Glutamatergic neuron (in vitro differentiated cells): Measurements from ENCODE around the gene IGFBP4. TPM values are rescaled to one million over a fixed set of nuclear protein-coding genes. Genes with fewer than 3 reads are reported as not detected.

ENCODE experiments used
- DNase-seq: peaks from one replicate; pipeline ENCODE4 v3.0.0; 2022
- H3K27ac Mint-ChIP-seq: one replicate; pipeline ENCODE4 v1.8.0; 2020; ENCODE audit warnings: mild to moderate bottlenecking, mixed read lengths, inconsistent platforms; ENCODE audit not compliant: unreplicated experiment
- H3K27me3 Mint-ChIP-seq: one replicate; pipeline ENCODE4 v1.8.0; 2020; ENCODE audit warnings: mild to moderate bottlenecking, moderate library complexity, mixed read lengths, inconsistent platforms; ENCODE audit not compliant: unreplicated experiment
- H3K36me3 Mint-ChIP-seq: one replicate; pipeline ENCODE4 v1.8.0; 2020; ENCODE audit warnings: mild to moderate bottlenecking, mixed read lengths, inconsistent platforms; ENCODE audit not compliant: unreplicated experiment
- H3K4me1 Mint-ChIP-seq: one replicate; pipeline ENCODE4 v1.8.0; 2020; ENCODE audit warnings: mild to moderate bottlenecking, low read depth, mixed read lengths, inconsistent platforms; ENCODE audit not compliant: unreplicated experiment
- H3K4me3 Mint-ChIP-seq: one replicate; pipeline ENCODE4 v1.8.0; 2020; ENCODE audit warnings: mild to moderate bottlenecking, mixed read lengths, inconsistent platforms; ENCODE audit not compliant: unreplicated experiment
- H3K9me3 Mint-ChIP-seq: one replicate; pipeline ENCODE4 v1.8.0; 2020; ENCODE audit warnings: mild to moderate bottlenecking, moderate library complexity, mixed read lengths, inconsistent platforms; ENCODE audit not compliant: unreplicated experiment
- total RNA-seq: library from RNA; stranded (reverse); fragmentation: NEBNext Ultra II Directional; extraction: Animal tissue kit (Norgen Biotek cat#: 25700); gene quantifications from one replicate; pipeline ENCODE4 v1.2.1, GENCODE V29; 2021; ENCODE audit not compliant: unreplicated experiment
- TF ChIP-seq, protein P1 (sequence below): fragments of 200-600 bp; sonication (generic); IDR thresholded peaks from one replicate; pipeline ENCODE4 v1.5.0; 2021; ENCODE audit not compliant: partially characterized antibody, unreplicated experiment

The IGFBP4 gene
- total RNA-seq, 1 donor from 2014 or later, result 1.9 TPM

DNA sequence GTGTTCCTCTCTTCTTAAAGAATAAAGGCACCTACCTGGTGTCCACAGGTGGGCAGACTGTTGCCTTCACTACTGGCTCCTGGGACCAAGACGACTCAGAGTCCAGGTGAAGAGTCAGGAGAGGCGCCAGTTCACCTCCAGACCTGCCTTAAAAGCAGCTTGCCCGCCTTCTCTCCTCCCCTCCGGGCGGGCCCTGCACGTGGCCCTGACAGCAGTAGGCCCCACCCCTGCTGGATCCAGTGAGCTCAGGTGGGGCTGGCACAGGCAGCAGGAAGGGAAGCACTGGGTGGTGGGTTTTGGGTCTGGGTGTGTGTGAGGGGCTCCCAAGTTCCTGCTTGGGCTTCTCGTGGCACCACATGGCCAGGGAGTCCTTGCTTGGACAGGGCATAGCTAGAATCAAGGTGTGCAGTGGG lies 58.3 kb downstream of the IGFBP4 start, which contains the start of gene TNS4:
TNS4 (minus strand) TSS at position 125 of the 413 bp plus-strand sequence. CDS start 5,198 bp downstream, outside the sequence.
- no peak within 1 kb of the TSS for H3K27ac Mint-ChIP-seq
- H3K4me1 Mint-ChIP-seq, result no peaks in the 10 kb centered on the region
- H3K36me3 Mint-ChIP-seq, result peaks cover 15% of the 10 kb centered on the region
- DNase-seq, result no peak
- peaks cover 5% of the 10 kb centered on the region for H3K27me3 Mint-ChIP-seq
- H3K4me3 Mint-ChIP-seq, result no peak within 1 kb of the TSS
- TF ChIP-seq, protein P1, sequence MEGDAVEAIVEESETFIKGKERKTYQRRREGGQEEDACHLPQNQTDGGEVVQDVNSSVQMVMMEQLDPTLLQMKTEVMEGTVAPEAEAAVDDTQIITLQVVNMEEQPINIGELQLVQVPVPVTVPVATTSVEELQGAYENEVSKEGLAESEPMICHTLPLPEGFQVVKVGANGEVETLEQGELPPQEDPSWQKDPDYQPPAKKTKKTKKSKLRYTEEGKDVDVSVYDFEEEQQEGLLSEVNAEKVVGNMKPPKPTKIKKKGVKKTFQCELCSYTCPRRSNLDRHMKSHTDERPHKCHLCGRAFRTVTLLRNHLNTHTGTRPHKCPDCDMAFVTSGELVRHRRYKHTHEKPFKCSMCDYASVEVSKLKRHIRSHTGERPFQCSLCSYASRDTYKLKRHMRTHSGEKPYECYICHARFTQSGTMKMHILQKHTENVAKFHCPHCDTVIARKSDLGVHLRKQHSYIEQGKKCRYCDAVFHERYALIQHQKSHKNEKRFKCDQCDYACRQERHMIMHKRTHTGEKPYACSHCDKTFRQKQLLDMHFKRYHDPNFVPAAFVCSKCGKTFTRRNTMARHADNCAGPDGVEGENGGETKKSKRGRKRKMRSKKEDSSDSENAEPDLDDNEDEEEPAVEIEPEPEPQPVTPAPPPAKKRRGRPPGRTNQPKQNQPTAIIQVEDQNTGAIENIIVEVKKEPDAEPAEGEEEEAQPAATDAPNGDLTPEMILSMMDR, result no peak
- H3K9me3 Mint-ChIP-seq, result no peaks in the 10 kb centered on the region

DNA sequence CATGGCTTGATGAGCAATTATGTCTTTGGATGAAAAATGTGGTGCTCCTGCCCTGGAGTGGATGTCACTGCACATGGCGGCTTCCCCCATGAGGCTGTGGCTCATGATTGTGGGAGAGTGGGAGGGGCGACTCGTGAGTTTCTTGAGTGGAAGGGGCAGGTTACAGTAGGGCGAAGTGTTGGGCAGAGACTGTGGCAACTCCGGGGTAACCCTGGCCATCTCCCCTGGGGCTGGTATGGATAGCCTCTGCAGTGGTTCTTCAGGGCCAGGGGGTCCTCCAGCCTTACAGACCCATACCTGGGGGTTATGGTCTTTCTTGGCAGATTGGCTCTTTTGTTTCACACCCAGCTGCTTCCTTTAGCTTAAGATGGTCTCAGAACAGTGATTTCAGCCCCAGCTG lies 59.5 kb downstream of the IGFBP4 start:
- no peaks in the 10 kb centered on the region for H3K9me3 Mint-ChIP-seq

DNA sequence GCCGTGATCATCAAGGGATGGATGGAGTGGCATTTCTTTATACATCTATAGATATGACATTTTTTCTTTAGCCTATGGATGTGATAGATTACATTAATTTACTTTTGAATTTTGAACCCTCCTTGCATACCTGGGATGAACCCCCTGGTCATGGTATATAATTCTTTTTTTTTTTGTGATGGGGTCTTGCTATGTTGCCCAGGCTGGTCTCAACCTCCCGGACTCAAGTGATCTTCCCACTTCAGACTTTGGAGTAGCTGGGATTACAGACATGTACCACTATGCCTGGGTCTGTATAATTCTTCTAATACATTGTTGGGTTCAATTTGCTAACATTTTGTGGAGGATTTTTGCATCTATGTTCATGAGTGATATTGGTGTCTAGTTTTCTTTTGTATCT lies 59.9 kb downstream of the IGFBP4 start:
- Mint-ChIP-seq H3K4me3 (no peak overlapping the region), H3K27ac (no peak overlapping the region), H3K9me3 (no peaks in the 10 kb centered on the region), H3K36me3 (peaks cover 15% of the 10 kb centered on the region), H3K4me1 (no peaks in the 10 kb centered on the region), H3K27me3 (peaks cover 5% of the 10 kb centered on the region)
- no peak for DNase-seq
- TF ChIP-seq, protein P1, result no peak

More for the DNA sequence above, 59.5 kb downstream of the IGFBP4 start:
- Mint-ChIP-seq H3K36me3 (peaks cover 15% of the 10 kb centered on the region), H3K27me3 (peaks cover 5% of the 10 kb centered on the region), H3K4me1 (no peaks in the 10 kb centered on the region), H3K27ac (no peak overlapping the region), H3K4me3 (no peak overlapping the region)
- TF ChIP-seq, protein P1, result no peak
- DNase-seq, result no peak

DNA sequence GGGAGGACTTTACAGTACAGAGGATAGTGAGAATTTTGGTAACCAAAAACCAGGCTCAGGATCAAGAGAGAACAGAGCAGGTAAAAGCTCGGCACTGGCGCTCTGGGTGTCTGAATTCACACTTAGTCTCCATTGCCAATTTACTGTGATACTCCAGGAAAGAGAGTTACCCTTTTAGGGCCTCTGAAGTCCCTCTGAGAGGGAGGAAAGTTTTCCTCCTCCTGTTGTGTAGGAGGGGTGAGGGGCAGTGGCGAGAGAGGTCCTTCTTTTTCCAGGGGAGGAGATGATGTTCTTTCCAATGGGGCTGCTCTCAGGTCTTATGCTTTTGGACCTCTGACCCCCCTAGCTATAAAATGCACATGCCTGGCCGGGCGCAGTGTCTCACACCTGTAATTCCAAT lies 63.5 kb downstream of the IGFBP4 start:
- H3K4me1 Mint-ChIP-seq, result no peaks in the 10 kb centered on the region
- no peak overlapping the region for H3K4me3 Mint-ChIP-seq
- no peak overlapping the region for H3K27ac Mint-ChIP-seq
- DNase-seq, result no peak
- H3K36me3 Mint-ChIP-seq, result peaks cover 15% of the 10 kb centered on the region
- peaks cover 3% of the 10 kb centered on the region for H3K27me3 Mint-ChIP-seq
- H3K9me3 Mint-ChIP-seq, result no peaks in the 10 kb centered on the region
- TF ChIP-seq, protein P1, result no peak

Other genes with a start within 250 kb of the IGFBP4 start
- gene WIPF2, start 224.1 kb upstream of the IGFBP4 start, total RNA-seq, result 25.4 TPM
- 4.7 TPM for gene CDC6, start 155.6 kb upstream of the IGFBP4 start, total RNA-seq
- gene RARA, start 134.3 kb upstream of the IGFBP4 start, total RNA-seq, result 26.2 TPM
- gene GJD3, start 78.7 kb upstream of the IGFBP4 start, total RNA-seq, result not detected
- gene TOP2A, start 25.6 kb upstream of the IGFBP4 start, total RNA-seq, result 32.4 TPM
- not detected for gene TNS4, start 58.2 kb downstream of the IGFBP4 start, total RNA-seq
- not detected for gene CCR7, start 122.0 kb downstream of the IGFBP4 start, total RNA-seq
- gene SMARCE1, start 204.4 kb downstream of the IGFBP4 start, total RNA-seq, result 207 TPM
- 1.3 TPM for gene KRT222, start 221.7 kb downstream of the IGFBP4 start, total RNA-seq